Fibroblast of mammary gland (primary cell): ENCODE results near the gene COPG1.

Experiments
- DNase-seq: peaks from one replicate; pipeline ENCODE4 v3.0.0-alpha.2; 2010; ENCODE audit warnings: low read depth
- H3K4me3 ChIP-seq: 2 replicates; pipeline ENCODE4 v1.5.1; 2011; ENCODE audit warnings: low read depth, mild to moderate bottlenecking, low read length, moderate library complexity; ENCODE audit not compliant: control insufficient read depth
- CTCF ChIP-seq: conservative IDR thresholded peaks from 2 replicates; pipeline ENCODE4 v1.5.1; 2011; ENCODE audit warnings: low read depth, low read length, inconsistent platforms; ENCODE audit not compliant: control insufficient read depth, insufficient read depth

COPG1 gene

GRCh38 chr3:129305592-129306091, 56.2 kb downstream of the COPG1 start:
- TF ChIP-seq CTCF, result no peak
- peak; percentile 92 for DNase-seq
- H3K4me3 ChIP-seq, result peak overlapping the region; percentile 5

GRCh38 chr3:129308636-129309035, 59.2 kb downstream of the COPG1 start:
- H3K4me3 ChIP-seq, result no peak overlapping the region
- TF ChIP-seq CTCF, result no peak
- DNase-seq, result no peak

DNA sequence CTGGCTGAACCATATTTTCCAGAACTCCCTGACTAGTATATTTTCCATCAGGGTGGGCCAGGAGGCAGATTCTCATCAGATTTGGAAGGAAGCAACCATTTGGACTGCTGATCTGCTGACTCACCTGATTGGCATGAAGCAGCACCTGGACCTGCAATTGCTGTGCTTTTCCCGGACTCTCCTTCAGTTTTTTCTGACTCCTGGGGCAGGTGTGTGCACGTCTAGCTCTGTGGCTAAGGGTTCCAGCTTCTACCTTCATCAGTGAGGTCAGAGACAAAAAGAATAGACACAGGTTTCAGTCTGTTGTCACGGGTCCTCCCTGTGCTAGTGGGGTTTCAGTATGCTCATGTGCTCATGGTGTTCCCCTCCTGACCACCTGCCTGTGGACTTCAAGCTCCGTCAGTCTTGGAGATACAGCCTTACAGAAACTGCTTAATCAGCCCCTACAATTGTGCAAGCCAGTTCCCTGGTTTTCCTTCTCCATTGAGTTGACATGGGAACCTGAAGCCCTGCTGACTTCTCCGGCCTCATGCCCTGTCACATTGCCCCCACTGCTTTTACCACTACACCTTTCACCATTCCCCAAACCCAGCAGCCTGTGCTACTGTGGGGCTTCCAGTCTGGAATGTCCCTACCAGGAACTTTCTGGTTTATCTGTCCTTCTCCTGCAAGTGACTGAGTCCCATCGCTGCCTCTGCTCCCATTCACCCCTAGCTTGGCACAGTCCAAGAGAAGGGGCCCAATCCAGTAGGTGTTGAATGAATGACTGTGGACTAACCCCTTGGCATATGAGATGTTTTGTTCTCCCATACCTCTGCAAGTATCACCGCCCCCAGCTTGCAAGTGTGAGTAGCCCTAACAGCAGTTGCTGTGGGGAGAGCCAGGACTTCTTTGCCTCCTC, 61.0 kb downstream of the COPG1 start:
- no peak for DNase-seq
- H3K4me3 ChIP-seq, result no peak overlapping the region
- no peak for TF ChIP-seq CTCF

DNA sequence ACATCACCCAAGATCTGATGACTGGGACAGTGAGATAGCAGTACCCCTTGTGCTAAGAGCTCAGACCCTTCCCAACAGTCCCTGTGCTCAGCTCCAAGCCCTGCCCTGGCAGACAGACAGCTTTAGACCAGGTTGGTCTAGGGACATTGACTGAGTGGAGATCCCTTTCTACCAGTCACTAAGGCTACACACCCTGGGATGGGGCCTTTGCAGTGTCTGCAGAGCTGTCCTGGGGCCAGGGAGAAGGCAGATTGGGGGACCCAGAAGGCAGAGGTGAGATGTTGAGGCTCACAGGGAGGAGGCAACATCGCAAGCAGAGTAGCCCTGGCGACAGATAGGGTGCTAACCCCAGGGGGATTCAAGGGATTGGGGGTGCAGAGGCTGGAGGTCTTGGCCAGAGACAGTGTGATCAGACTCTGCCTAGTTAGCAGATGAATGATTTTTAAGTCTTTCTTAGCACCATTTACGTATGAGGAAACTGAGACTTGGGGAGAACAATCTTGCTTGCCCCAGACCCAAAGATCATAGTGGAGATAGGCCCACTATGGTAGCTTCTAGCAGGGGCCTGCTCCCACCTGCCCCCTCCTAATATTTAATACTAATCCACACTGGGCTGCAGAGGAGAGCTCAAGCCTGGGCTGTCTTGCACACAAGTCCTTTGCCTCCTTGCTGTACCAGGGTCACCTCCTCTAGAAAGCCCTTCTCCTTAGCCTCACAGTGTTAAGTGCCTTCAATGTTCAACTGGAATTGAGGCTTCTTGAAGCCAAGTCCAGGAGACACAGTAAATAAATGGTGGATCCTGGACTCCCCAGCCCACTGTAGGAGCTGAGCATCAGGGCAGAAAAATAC, 61.9 kb downstream of the COPG1 start:
- no peak overlapping the region for H3K4me3 ChIP-seq
- TF ChIP-seq CTCF, result no peak
- DNase-seq, result no peak

DNA sequence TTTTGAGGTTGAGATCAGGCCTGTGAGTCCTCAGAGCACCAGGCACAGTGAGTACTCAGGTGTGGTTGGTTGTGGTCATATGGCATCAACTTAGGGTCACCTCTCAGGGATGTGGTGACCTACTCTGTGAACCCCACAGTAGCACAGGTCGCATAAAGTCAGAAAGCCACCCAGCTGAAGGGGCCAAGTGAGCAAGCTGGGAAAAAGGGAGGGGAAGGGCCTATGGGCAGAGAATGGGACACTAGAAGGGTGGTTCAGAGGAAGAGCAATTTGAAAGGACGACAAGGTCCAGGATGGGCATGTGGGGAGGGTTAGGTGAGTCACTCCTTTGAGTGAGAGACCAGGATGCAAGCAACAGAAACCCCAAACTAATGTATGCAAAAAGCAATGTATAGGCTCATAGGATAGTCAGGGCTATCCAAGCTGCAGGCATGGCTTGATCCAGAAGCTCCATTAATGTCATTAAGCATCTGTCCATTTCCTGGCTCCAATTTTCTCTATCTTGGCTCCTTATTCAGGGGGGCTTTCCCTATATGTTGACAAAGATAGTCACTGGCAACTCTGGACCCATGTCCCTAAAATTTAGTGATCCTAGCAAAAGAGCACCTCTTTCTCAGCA, 62.7 kb downstream of the COPG1 start:
- DNase-seq, result peak; percentile 73
- no peak overlapping the region for H3K4me3 ChIP-seq
- no peak for TF ChIP-seq CTCF

- TF ChIP-seq CTCF, result no peak
- peak; percentile 43 for DNase-seq
- H3K4me3 ChIP-seq, result no peak overlapping the region
Observed at GRCh38 chr3:129312671-129313414, 63.4 kb downstream of the COPG1 start.
